Keratinocyte (primary cell): Measurements from ENCODE around the gene BNIP3. TPM values are rescaled to one million over a fixed set of nuclear protein-coding genes. Genes with fewer than 3 reads are reported as not detected.
"Not testable (repeated sequence)": the region's sequence is repeated elsewhere in the genome, so short reads cannot be mapped to it uniquely, and the experiment has no call there.

Experiments used
- DNase-seq: peaks from one replicate; pipeline ENCODE4 v3.0.0-alpha.2; 2011; ENCODE audit warnings: low read depth, missing footprints, low spot score
- FAIRE-seq: peaks from 2 replicates; lab custom pipeline; 2011; peaks lifted over from hg19 to GRCh38; lab: Jason Lieb, UNC
- H2AFZ ChIP-seq: 2 replicates; pipeline ENCODE4 v1.6.0; 2012; ENCODE audit warnings: low read length, control low read depth, inconsistent platforms; ENCODE audit not compliant: control insufficient read depth
- H3K27ac ChIP-seq: 2 replicates; pipeline ENCODE4 v1.5.1; 2011; ENCODE audit warnings: low read length; ENCODE audit not compliant: control insufficient read depth, insufficient read depth
- H3K27me3 ChIP-seq: 3 replicates; pipeline ENCODE4 v1.6.0; 2011; ENCODE audit warnings: low read length; ENCODE audit not compliant: control insufficient read depth, insufficient read depth; ENCODE audit errors: extremely low read depth
- H3K36me3 ChIP-seq, 2 experiments: 2 replicates in 1 of 2; 3 replicates in 1 of 2; pipeline ENCODE4 v1.5.1; 2011; ENCODE audit warnings: low read length in 2 of 2, mild to moderate bottlenecking in 1 of 2; ENCODE audit not compliant: control insufficient read depth in 2 of 2, insufficient read depth in 2 of 2; ENCODE audit errors: extremely low read depth in 1 of 2
- H3K4me1 ChIP-seq: 3 replicates; pipeline ENCODE4 v1.5.1; 2011; ENCODE audit warnings: low read length; ENCODE audit not compliant: control insufficient read depth, insufficient read depth; ENCODE audit errors: extremely low read depth
- H3K4me2 ChIP-seq: 3 replicates; pipeline ENCODE4 v1.6.0; 2011; ENCODE audit warnings: low read depth, low read length; ENCODE audit not compliant: control insufficient read depth, insufficient read depth; ENCODE audit errors: extremely low read depth
- H3K4me3 ChIP-seq, 3 experiments: fragments of 200-600 bp in 1 of 3; sonication (generic) in 1 of 3; 2 replicates in 2 of 3; 3 replicates in 1 of 3; pipeline ENCODE4 v1.5.1; 2011 to 2016; ENCODE audit warnings: low read length in 3 of 3, mild to moderate bottlenecking in 3 of 3, control low read depth in 2 of 3, inconsistent platforms in 1 of 3, low read depth in 1 of 3, mixed read lengths in 1 of 3, mixed run types in 1 of 3, moderate library complexity in 1 of 3; ENCODE audit not compliant: control insufficient read depth in 2 of 3, insufficient read depth in 2 of 3; ENCODE audit errors: extremely low read depth in 1 of 3
- H3K79me2 ChIP-seq: 2 replicates; pipeline ENCODE4 v1.6.0; 2012; ENCODE audit warnings: low read length; ENCODE audit not compliant: control insufficient read depth, insufficient read depth
- H3K9ac ChIP-seq: 3 replicates; pipeline ENCODE4 v1.6.0; 2011; ENCODE audit warnings: low read length; ENCODE audit not compliant: control insufficient read depth, insufficient read depth; ENCODE audit errors: extremely low read depth
- H3K9me1 ChIP-seq: 3 replicates; pipeline ENCODE4 v1.6.0; 2011; ENCODE audit warnings: low read length; ENCODE audit not compliant: control insufficient read depth, insufficient read depth; ENCODE audit errors: extremely low read depth
- H3K9me3 ChIP-seq: 2 replicates; pipeline ENCODE4 v1.5.1; 2012; ENCODE audit warnings: low read depth, low read length; ENCODE audit not compliant: control insufficient read depth
- H4K20me1 ChIP-seq: 3 replicates; pipeline ENCODE4 v1.6.0; 2011; ENCODE audit warnings: low read length; ENCODE audit not compliant: control insufficient read depth, insufficient read depth; ENCODE audit errors: extremely low read depth
- EZH2 ChIP-seq: IDR thresholded peaks from one replicate; pipeline ENCODE4 v1.6.1; 2012; ENCODE audit warnings: inconsistent platforms, mild to moderate bottlenecking, low read length, moderate library complexity
- dilution Hi-C: fragments of 300-500 bp; cut with MboI; formaldehyde crosslinking; loops from one replicate; pipeline ENCODE4 v1.7.0; 2020; ENCODE audit warnings: low sequenced_read_pairs; ENCODE audit not compliant: extremely low pct_ligation_motif_present
- polyA plus RNA-seq, 5 experiments: library from polyadenylated mRNA; depleted of rRNA in 3 of 5; stranded (reverse) in 3 of 5; stranded (forward) in 1 of 5; unstranded in 1 of 5; fragments of >200 nt; gene quantifications; 1 replicate in 1 of 5; 2 replicates in 3 of 5; 3 replicates in 1 of 5; pipeline versions ENCODE4 v1.2.1 to v1.2.3, GENCODE V29; 2011 to 2012; ENCODE audit warnings: missing spikeins in 2 of 5, low read depth in 1 of 5, low replicate concordance in 1 of 5
- TF ChIP-seq, protein P1 (sequence below), 3 experiments: IDR thresholded peaks in 1 of 3; conservative IDR thresholded peaks in 1 of 3; optimal IDR thresholded peaks in 1 of 3; 2 replicates in 2 of 3; 3 replicates in 1 of 3; pipeline versions ENCODE3 to v1.5.1; 2011; ENCODE audit warnings: low read length in 3 of 3, mild to moderate bottlenecking in 3 of 3, moderate library complexity in 2 of 3, control low read depth in 1 of 3, inconsistent platforms in 1 of 3; ENCODE audit not compliant: insufficient read depth in 2 of 3; ENCODE audit errors: extremely low read depth in 1 of 3

BNIP3 gene
- polyA plus RNA-seq, 1 donor (not counting 4 experiments of a cell fraction or from before 2014, with no cell fraction given) = 77.9 TPM

DNA sequence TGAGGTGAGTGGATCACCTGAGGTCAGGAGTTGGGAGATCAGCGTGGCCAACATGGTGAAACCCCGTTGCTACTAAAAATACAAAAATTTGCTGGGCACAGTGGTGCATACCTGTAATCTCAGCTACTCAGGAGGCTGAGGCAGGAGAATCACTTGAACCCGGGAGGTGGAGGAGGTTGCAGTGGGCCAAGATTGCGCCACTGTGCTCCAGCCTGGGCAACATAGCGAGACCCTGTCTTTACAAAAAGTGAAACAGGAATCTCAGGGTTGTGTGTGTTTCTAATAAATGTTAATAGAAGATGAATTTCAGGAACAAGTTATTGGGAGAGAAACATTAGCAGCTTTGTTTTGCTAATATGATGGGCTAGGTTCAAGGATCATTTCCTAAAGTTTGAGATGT, 61.0 kb downstream of the BNIP3 start:
- H3K9me1 ChIP-seq = peaks cover 9% of the 10 kb centered on the region
- peaks cover 96% of the 10 kb centered on the region for H3K79me2 ChIP-seq
- peaks cover 22% of the 10 kb centered on the region for H4K20me1 ChIP-seq
- H3K4me2 ChIP-seq = peak overlapping the region; percentile 45
- peak overlapping the region; percentile 68 for H3K27ac ChIP-seq
- TF ChIP-seq, protein P1, sequence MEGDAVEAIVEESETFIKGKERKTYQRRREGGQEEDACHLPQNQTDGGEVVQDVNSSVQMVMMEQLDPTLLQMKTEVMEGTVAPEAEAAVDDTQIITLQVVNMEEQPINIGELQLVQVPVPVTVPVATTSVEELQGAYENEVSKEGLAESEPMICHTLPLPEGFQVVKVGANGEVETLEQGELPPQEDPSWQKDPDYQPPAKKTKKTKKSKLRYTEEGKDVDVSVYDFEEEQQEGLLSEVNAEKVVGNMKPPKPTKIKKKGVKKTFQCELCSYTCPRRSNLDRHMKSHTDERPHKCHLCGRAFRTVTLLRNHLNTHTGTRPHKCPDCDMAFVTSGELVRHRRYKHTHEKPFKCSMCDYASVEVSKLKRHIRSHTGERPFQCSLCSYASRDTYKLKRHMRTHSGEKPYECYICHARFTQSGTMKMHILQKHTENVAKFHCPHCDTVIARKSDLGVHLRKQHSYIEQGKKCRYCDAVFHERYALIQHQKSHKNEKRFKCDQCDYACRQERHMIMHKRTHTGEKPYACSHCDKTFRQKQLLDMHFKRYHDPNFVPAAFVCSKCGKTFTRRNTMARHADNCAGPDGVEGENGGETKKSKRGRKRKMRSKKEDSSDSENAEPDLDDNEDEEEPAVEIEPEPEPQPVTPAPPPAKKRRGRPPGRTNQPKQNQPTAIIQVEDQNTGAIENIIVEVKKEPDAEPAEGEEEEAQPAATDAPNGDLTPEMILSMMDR (optimal IDR thresholded peaks at IDR 0.05 in 1 of 3, IDR thresholded peaks at IDR 0.05 in 1 of 3, conservative IDR thresholded peaks at IDR 0.05 in 1 of 3; ENCODE audit: extremely low read depth in 1 of 3, insufficient read depth in 2 of 3, low read length in 3 of 3) = no peak
- no peak for TF ChIP-seq EZH2
- H3K4me1 ChIP-seq = peaks cover 18% of the 10 kb centered on the region
- no peak for DNase-seq
- peak overlapping the region in 1 of 3 experiments; percentile 22 for H3K4me3 ChIP-seq
- H3K27me3 ChIP-seq = no peaks in the 10 kb centered on the region
- H3K9ac ChIP-seq = peak overlapping the region; percentile 44
- H2AFZ ChIP-seq = no peak overlapping the region
- dilution Hi-C loops = no loop called here
- peaks cover 2% of the 10 kb centered on the region for H3K9me3 ChIP-seq
- FAIRE-seq = no peak
- peaks cover 0 to 1% of the 10 kb centered on the region in 2 experiments for H3K36me3 ChIP-seq

DNA sequence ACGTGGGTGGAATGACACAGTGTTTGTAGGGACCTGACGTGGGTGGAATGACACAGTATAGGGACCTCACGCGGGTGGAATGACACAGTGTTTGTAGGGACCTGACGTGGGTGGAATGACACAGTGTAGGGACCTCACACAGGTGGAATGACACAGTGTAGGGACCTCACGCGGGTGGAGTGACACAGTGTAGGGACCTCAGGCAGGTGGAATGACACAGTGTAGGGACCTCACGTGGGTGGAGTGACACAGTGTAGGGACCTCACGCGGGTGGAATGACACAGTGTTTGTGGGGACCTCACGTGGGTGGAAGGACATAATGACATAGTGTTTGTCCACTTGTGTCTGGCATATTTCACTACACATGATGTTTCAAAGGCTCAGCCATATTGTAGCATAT, 61.6 kb downstream of the BNIP3 start:
- dilution Hi-C loops = no loop called here
- Histone ChIP-seq H2AFZ (no peak overlapping the region), H3K4me3 (no peak overlapping the region), H3K4me2 (no peak overlapping the region), H3K9me1 (peaks cover 9% of the 10 kb centered on the region), H3K36me3 (peaks cover 0 to 1% of the 10 kb centered on the region in 2 experiments), H3K79me2 (peaks cover 96% of the 10 kb centered on the region), H3K9ac (peak overlapping the region; percentile 44), H3K4me1 (peaks cover 18% of the 10 kb centered on the region), H4K20me1 (peaks cover 20% of the 10 kb centered on the region), H3K9me3 (peaks cover 1% of the 10 kb centered on the region), H3K27me3 (no peaks in the 10 kb centered on the region), H3K27ac (peak overlapping the region; percentile 68)
- FAIRE-seq (no peak), DNase-seq (no peak)
- no peak for TF ChIP-seq EZH2
- TF ChIP-seq, protein P1 (optimal IDR thresholded peaks at IDR 0.05 in 1 of 3, IDR thresholded peaks at IDR 0.05 in 1 of 3, conservative IDR thresholded peaks at IDR 0.05 in 1 of 3; ENCODE audit: extremely low read depth in 1 of 3, insufficient read depth in 2 of 3, low read length in 3 of 3) = no peak

DNA sequence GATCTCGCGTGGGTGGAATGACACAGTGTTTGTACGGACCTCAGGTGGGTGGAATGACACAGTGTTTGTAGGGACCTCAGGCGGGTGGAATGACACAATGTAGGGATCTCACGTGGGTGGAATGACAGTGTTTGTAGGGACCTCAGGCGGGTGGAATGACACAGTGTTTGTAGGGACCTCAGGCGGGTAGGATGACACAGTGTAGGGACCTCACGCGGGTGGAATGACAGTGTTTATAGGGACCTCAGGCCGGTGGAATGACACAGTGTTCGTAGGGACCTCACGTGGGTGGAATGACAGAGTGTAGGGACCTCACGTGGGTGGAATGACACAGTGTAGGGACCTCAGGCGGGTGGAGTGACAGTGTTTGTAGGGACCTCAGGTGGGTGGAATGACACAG, 62.3 kb downstream of the BNIP3 start:
- H3K36me3 ChIP-seq, FAIRE-seq, H2AFZ ChIP-seq, H3K4me2 ChIP-seq, dilution Hi-C loops, H3K27me3 ChIP-seq, DNase-seq, H3K4me3 ChIP-seq, H3K27ac ChIP-seq, H3K9me3 ChIP-seq, H3K9ac ChIP-seq: not testable (repeated sequence)
- Histone ChIP-seq H4K20me1 (peaks cover 24% of the 10 kb centered on the region), H3K9me1 (peaks cover 11% of the 10 kb centered on the region), H3K4me1 (peaks cover 20% of the 10 kb centered on the region), H3K79me2 (peaks cover 96% of the 10 kb centered on the region)
